Occipital lobe (tissue), 1 donor: ENCODE data around the gene RHCE. TPM values are rescaled to one million over a fixed set of nuclear protein-coding genes. Genes with fewer than 3 reads are reported as not detected.

Experiments
- total RNA-seq: library from RNA; depleted of rRNA; stranded (reverse); fragments of >200 nt; gene quantifications from one replicate; pipeline ENCODE4 v1.2.3, GENCODE V29; 2014

Gene RHCE
- total RNA-seq, 1 donor from 2014 or later: not detected

Other genes with a start within 250 kb of the RHCE start
- gene SYF2, start 188.3 kb downstream of the RHCE start, total RNA-seq: 33.4 TPM
- gene RSRP1, start 173.4 kb downstream of the RHCE start, total RNA-seq: 62.2 TPM
- 0.16 TPM for gene RHD, start 148.3 kb downstream of the RHCE start, total RNA-seq
- gene TMEM50A, start 82.5 kb downstream of the RHCE start, total RNA-seq: 158 TPM
- gene MACO1, start 10.1 kb upstream of the RHCE start, total RNA-seq: 93.7 TPM
- 1.2 TPM for gene LDLRAP1, start 122.8 kb upstream of the RHCE start, total RNA-seq
- 8.6 TPM for gene MAN1C1, start 196.0 kb upstream of the RHCE start, total RNA-seq